Cerebellar nuclear complex (tissue), 1 donor: ENCODE data around the gene CBX1.
"Not testable (repeated sequence)": the region's sequence is repeated elsewhere in the genome, so short reads cannot be mapped to it uniquely, and the experiment has no call there.

Experiments
- DNase-seq, 2 experiments: peaks; one replicate each; lab custom pipeline; 2025; lab: John Stamatoyannopoulos, UW

The CBX1 gene

DNA sequence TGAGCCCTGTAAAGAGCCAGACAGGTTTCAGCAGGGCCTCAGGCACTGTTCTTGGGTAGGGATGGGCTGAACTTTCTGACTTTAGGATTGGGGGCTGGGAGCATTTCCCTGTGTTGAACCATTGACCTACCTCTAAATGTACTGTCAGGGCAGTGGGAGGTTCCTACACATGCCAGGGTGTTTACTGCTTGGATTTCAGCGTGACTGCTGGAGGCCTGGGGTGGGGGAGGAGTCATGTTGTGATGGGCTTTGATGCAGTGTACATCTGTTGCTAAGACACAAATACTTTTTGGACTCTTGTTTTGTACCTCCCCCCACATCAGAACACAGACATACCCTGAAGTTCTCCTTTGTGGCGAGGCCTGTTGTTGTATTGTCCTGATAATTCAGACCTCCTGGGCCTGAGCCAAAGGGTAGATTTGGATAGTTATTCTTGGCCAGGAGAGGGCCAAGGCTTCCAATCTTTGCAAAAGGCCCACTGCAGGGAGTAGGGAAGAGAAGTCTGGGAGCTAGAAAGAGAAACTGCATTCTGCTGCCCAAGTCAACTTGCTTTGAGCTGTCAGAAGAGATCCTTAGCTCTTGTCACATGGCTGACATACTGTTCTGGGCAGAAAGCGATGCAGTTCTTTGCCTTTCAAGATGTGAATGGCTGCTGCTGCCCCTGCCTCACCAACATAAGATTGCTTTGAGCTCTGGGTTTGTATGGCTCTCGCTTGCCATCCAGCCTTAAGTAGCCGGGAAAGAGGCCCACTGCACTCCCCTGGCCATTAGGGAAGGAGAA, 49.4 kb downstream of the CBX1 start:
- DNase-seq = no peak

DNA sequence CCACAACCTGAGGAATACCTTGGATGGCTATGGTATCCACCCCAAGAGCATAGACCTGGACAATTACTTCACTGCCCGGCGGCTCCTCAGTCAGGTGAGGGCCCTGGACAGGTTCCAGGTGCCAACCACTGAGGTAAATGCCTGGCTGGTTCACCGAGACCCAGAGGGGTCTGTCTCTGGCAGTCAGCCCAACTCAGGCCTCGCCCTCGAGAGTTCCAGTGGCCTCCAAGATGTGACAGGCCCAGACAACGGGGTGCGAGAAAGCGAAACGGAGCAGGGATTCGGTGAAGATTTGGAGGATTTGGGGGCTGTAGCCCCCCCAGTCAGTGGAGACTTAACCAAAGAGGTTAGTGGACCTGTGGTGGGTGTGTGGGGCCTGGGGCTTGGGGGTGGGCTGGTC, 50.0 kb downstream of the CBX1 start:
- DNase-seq = no peak

DNA sequence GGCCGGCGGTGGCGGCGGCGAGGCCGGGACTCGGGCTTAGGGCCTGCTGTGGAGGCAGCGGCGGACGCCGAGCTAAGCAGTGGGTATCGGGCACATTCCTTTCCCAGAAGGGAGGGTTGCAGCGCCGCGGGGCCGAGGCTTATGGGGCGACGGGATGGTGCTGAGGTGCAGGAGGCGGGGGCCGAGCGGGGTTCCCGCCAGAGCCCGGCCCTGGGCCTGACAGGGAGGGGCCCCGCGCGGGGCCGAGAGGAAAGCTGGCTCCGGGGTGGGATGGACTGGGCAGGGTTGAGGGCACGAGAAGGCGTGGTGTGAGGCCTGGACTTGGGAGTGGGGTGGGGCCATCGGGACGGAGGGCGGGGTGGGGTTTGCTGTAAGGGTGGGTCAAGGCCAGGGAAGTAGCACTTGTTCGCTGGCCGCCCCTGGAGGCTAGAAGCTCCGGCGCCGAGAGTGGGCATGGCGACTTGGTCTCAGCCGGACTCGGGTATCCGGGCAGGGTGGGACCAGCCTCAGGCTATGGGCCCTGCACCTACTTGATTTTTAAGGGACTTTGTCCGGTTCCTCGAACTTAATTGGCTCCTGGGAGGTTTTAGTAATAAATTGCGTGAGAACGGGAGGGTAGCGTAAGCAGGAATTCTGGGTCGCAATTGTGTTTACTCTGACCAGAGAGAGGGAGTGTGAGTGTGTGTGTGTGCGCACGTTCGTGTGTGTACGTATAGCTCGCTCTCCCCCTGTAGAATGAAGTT, 52.7 kb downstream of the CBX1 start:
- DNase-seq = no peak

DNA sequence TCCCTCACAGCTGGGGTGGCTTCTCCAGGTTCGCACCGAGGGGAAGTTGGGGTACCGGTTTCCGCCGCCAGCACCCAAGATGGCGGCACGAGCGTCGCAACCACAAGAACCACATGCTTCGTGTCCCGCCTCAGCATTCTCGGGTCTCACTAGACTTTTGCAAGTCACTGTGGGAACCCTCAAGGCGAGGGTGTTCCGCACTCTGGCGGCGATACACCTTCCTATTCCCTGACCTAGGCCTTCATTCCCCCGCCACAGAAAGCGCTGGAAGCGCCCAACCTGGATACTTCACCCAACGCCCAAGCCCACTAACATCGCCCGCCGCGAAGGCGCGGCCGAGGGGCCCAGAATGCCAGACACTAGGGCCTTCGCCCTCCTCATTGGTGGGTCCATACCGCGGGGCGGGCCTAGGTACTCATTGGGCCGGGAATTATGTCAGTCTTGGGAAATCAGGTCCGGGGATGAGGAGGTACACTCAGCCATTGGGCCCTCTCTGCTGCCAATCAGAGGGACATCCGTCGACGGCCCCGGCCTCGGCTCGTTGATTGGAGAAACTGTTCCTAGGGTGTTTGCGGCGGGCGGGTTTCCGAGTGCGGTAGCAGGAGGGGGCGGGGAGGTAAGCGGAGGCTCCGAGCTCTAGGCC, 53.4 kb downstream of the CBX1 start, which contains the start of gene NFE2L1:
TSS of gene NFE2L1 (plus strand) at position 619 of the 643 bp plus-strand sequence. CDS start 2,760 bp downstream, outside the sequence.
- DNase-seq = peak; percentile 98 to 99

DNA sequence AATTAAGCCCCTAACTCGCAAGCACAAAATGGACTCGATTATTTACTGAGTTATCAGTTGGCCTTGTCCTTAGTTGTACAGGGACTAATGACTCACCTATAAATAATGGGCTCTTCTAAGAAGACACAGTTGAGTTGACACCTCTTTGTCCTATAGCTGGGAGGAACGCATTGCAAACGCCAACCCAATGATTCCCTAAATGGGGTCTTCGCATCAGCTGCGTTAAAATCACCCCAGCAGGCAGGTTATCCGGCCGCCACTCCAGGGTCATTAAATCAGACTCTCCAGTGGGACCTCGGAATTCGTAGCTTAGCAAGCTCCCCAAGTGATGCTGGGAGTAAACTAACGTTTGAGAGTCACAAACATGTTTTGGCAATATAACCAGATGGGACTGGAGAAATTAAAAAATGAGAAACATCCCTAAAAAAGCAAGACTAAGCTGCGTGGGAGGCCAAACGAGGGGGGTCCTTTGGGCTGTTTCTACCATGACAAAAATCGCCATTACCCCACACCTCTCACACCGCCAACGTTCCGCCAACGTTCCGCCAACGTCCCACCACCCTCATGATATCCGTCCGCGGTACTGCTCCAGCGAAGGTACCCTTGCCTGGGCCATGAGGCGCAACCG, 54.1 kb downstream of the CBX1 start:
- no peak for DNase-seq

DNA sequence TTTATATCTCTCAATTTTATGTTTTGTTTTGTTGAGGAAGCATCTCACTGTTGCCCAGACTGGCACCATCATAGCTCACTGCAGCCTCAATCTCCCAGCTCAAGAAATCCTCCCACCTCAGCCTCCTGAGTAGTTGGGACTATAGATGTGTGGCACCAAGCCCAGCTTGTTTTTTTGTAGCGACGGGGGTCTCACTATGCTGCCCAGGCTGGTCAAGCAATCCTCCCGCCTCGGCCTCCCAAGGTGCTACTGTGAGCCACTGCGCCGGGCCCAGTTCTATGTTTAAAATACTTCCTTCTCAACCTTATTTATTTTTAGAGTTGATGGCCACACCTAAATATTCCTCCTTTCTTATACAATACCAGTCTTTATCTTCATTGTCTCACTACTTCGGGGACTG, 55.0 kb downstream of the CBX1 start:
- DNase-seq = no peak

DNA sequence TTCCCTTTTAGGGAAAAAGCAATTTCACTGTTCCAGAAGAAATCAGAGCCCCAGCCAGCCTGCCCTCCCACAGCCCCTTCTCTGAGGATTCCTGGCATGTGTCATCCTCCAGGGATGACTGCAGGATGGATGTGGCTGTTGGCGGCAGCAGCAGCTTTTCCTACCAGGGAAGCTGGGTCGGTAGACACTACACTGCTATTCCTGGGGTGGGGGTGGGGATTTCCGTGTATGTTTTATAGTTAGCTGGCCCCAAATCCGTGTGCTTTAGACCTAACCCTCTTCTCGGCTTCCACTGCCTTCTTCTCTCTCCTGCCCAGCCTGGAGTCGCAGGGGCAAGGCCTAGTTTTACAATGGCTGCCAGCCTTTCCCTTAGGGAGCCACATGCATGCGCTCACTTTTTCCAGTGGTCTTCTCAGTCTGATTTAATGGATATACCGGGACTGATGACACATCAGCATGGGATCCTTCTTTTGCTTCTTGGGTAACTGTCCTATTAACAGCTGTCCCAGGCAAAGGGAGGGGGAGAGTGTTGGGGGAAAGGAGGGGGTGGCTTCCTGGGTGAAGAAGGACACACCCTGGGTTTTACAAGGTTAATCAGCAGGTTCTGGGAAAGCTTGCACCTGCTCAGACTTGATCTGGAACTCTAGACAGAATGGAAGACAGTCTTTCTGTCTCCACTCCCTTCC, 55.8 kb downstream of the CBX1 start:
- no peak for DNase-seq

DNA sequence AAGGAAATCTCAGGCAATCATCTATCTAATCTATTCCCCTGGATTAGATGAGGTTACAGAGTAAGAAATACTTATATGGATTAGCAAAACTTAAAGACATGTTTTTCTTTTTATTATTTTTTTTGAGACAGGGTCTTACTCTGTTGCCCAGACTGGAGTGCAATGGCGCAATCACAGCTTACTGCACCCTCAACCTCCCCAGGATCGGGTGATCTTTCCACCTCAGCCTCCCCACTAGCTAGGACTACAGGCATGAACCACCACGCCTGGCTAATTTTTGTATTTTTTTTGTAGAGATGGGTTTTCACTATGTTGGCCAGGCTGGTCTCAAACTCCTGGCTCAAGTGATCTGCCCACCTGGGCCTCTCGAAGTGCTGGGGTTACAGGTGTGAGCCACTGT, 56.4 kb downstream of the CBX1 start:
- no peak for DNase-seq

DNA sequence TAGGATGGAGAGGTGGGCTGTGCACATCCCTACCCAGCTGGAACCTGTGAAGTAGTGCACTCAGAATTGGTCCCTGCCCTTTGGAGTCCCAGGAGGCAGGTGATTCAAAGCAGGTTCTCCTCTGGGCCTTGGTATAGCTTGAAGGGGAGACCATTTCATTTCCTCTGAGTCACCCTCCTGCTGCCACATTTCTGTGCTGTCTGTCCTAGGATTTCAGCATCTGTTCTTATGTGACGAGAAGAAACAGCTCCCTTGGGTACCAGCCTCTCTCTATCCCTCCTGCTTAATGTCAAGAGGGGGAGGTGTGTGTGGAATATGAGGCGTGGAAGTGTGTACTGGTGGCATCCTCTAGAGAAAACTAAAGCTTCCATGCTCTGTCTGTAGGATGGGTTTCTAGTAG, 58.1 kb downstream of the CBX1 start:
- DNase-seq = no peak

DNA sequence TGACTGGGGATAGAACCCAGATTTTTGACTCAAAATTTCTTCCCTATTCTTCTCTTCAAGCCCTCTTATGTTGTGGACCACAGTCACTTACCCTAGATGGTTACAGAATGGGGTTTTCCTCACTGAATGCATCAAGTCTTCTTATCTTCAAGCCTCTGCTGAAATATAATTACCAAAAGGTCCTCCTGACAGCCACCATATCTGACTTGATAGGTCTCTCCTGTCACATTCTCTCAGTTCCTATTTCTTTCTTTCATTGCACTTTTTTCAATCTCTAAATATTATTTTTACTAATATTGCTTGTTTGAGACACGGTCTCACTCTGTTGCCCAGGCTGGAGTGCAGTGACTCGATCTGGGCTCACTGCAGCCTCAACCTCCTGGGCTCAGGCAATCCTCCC, 62.6 kb downstream of the CBX1 start:
- no peak for DNase-seq

DNA sequence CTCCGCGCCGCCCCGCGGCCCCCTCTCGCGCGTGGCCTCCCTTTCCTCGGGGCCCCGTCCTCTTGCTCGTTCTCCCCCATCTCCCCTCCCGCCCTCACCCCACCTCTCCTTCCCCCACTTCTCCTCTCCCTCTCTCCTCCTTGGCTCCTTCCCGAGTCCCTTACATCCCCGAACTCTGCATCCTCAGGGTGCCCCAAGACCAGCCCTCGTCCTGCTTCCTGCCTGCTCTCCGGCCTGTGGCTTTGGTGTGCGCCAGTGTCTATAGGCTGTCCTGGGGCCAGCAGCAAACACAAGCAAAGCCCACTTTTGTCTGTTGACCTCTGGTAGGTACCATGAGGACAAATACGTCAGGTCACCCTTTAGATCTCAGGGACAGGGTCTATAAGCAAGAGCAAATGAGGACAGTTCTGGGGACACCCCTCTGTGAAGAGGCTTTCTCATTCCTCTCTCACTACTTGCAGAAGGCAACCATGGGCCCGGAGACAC, 63.4 kb downstream of the CBX1 start:
- no peak for DNase-seq

DNA sequence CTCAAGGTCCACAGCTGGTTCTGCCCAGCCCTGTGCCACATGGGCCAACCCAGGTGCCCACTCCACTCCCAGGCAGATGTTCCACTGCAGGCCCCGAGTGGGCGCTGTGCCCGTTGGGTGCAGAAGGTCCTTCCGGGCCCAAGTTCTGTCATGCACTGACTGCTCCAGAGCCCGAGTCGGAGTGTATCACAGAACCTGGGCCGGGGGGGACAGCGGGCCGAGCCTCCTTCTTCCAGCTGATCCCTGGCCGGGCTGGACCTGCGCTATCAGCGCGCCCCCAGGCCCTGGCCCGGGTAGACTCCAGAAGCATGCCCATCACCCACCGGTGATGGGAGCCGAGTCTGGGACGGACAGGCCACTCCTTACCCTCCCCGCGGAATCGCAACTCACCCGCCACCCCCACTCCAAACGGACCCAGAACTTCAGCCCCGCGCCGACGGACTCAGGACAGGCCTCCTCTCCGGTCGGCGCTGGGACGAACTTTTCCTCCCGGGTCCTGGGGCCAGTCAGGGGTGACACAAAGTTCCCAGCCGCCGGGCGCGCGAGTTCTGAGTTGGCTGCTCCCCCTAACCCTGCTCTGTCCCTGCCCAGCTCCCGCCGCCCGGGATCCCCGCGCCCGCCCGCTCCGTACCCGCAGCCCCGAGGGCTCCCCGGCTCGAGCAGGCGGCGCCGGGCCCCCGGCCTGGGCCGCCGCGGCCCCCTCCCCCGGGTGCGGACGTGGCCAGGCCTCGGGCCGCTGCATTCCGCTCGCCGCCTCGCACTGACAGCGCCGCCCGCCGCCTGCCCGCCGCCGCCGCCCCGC, 64.0 kb downstream of the CBX1 start, which contains the start of gene COPZ2:
TSS of gene COPZ2 (minus strand) at position 762 of the 802 bp plus-strand sequence. CDS start at position 742, 20 bp downstream.
- no peak for DNase-seq

DNA sequence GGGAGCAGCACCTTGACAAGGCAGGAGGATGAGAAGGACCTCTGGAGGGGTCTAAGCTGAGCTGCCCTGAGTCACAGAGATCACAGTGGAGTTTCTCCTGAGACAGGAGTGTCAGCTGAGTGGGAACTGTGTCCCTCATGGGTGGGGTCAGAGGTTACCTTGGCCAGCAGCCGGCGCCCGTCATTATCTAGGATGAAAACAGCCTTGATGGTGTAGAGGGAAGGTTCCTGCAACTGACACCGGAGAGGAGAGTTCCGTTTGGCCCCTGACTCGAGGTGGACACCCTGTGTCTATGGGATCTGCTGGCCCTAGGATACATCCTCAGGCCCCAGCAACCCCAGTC, 64.6 kb downstream of the CBX1 start:
- no peak for DNase-seq

DNA sequence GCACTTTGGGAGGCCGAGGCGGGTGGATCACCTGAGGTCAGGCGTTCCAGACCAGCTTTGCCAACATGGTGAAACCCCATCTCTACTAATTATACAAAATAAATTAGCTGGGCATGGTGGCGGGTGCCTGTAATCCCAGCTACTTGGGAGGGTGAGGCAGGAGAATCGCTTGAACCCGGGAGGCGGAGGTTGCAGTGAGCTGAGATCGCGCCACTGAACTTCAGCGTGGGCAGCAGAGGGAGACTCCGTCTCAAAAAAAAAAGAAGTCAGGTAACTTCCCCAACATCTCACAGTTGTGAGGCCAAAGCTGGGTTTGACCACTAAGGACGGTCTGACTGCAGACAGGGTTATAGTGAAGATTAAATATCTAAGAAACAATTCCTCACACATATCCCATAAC, 66.5 kb downstream of the CBX1 start:
- not testable (repeated sequence) for DNase-seq

DNA sequence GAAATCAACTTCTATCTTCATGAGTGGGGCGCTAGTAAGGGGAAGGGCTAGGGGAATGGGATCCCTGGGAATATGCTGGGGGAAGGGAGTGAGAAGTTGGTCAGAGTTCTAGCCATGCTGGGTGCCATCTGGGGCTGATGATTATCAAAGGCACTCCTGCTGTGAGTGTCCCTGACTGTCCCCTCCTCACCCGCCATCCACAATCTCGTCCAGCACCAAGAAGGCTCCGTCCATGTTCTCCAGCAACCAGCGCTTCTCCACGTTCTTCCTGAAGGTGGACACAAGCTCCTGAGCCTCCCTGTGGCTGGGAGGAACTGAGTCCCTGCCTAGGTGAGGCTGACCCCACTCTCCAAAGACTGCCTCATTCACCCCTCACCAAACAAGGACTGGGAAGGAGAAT, 69.3 kb downstream of the CBX1 start:
- no peak for DNase-seq

DNA sequence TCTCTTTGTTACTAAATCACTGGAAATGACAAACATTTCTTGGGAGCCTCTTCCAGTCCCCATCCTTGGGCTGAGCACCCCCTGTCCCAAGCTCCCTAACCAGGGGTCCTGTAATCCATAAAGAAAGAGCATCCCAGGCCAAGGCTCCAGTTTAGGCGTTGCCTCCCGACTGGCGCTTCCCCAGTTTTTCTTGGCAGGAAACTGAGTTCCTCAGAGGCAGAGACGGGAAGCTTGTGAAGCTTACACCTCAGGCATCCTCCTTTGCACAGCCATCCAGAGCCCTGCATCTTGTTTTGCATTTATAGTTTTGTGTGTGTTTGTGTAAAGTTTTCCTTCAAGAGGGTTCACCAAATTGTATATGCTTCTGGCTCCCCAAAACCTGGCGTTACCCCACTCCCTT, 70.7 kb downstream of the CBX1 start:
- DNase-seq = no peak

DNA sequence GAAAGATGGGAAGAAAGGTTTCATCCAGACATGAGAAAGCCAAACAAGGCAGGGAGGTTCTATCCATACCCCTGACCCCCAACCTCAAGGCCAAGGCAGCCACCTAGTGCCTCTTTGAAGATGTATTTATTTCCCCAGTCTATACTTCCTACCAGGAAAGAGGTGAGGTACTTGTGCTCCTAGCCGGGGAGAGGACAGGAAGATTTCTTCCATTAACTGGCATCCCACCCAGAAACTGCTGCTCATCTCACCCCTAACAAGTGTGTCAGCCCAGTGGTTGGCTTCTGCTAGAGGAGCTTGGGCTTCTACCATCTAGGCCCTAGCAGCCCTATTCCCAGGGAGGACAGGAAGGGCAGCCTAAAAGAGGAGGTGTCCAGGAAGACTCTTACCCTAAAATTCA, 72.5 kb downstream of the CBX1 start:
- DNase-seq = no peak

DNA sequence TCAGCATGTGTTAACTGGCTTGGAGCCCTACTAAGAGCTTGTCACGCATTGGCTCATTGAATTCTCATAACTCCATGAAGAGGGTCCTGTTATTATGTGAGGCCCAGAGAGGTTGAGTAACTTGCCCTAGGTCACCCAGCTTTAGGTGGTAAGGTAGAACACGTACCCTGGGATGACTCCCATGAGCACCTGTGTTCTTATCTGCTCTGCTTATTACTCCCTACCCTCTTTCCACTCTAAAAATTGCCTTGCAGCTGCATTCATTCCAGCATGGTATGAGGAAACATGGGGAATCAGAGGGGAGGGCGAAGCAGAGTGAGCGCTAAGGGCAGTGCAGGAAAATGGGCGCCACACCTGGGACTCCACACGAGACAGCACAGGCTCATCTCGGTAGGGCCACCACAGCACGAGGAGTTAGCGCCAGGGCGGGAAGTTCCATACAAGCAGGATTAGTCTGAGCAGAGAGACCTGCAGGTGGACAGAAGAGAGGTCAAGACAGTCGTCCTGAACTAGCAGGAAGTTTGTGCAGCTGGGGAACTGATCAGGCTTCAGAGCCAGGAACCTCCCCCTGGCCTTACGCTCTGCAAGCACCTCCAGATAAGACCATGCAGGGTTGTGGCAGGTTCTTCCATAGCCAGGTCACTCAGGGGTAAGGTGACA, 73.8 kb downstream of the CBX1 start:
- DNase-seq = no peak

DNA sequence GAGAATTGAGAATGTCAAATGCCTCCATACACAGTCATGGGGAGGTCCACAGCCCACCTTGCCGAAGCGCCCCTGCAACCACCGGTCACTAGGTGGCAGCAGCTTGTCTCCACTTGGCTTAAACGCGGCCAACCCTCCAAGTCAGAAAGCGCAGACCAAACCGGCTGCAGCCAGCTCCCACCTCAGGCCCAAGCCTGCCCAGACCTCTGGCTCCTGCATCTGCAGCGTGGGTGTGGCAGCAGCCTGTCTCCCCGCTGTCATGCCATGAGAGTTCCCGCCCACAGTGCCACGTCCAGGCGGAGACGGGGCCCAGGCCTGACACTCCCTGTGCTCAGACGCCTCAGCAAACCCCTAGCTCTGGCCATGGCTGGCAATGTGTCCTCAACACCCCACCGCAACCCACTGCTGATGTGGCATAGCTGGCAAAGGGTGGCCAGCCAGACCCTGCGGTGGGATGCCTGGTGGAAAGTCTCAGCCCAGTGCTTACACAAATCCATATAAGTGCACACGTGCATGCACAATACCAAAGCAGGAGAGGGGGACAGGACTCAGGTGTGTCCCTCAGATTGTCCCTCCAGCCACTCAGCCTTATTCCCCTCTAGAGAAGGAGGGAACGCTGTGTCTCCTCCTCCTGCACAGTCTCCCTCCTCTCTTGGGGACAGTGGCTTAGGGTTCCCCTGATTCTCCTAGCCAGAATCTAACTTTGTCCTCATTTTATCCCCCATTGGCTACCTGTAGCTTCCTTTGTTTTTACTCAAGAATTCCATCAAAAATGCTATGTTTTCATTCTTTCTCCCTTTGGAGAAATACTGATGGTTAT, 74.6 kb downstream of the CBX1 start:
- DNase-seq = no peak
